K562 (cell line): ENCODE measurements around the gene WDR90. TPM values are rescaled to one million over a fixed set of nuclear protein-coding genes. Genes with fewer than 3 reads are reported as not detected.

Source experiments
- CBX2 ChIP-seq: fragments of 200-600 bp; sonication (generic); IDR thresholded peaks from one replicate; pipeline ENCODE4 v1.6.1; 2012; ENCODE audit warnings: mild to moderate bottlenecking, low read length, inconsistent platforms; ENCODE audit not compliant: insufficient read depth, poor library complexity, severe bottlenecking
- CTBP1 ChIP-seq: fragments of 450-650 bp; IDR thresholded peaks from 2 replicates; pipeline ENCODE4 v1.6.1; 2016; ENCODE audit warnings: borderline replicate concordance
- FOXP4 ChIP-seq: sonication (generic); formaldehyde crosslinking; IDR thresholded peaks from 2 replicates; pipeline ENCODE4 v1.8.0; 2022; ENCODE audit warnings: mild to moderate bottlenecking, missing genetic modification reagents, borderline replicate concordance
- HDAC3 ChIP-seq: fragments of 450-650 bp; IDR thresholded peaks from 2 replicates; pipeline ENCODE4 v1.6.1; 2018; ENCODE audit warnings: borderline replicate concordance, mild to moderate bottlenecking, moderate library complexity; ENCODE audit not compliant: partially characterized antibody
- NBN ChIP-seq: fragments of 450-650 bp; IDR thresholded peaks from 2 replicates; pipeline ENCODE4 v1.6.1; 2016; ENCODE audit warnings: low read depth, mild to moderate bottlenecking
- NCOA1 ChIP-seq: fragments of 450-650 bp; IDR thresholded peaks from 2 replicates; pipeline ENCODE4 v1.6.1; 2016; ENCODE audit warnings: low read depth
- NCOA6 ChIP-seq: fragments of 450-650 bp; IDR thresholded peaks from 2 replicates; pipeline ENCODE4 v1.6.1; 2017; ENCODE audit warnings: mild to moderate bottlenecking
- NFIC ChIP-seq: fragments of 450-650 bp; IDR thresholded peaks from 2 replicates; pipeline ENCODE4 v1.6.1; 2017; ENCODE audit warnings: mild to moderate bottlenecking, inconsistent platforms
- NR4A1 ChIP-seq, 2 experiments: fragments of 250-450 bp in 1 of 2; fragments of 450-650 bp in 1 of 2; sonication (Bioruptor Pico) in 1 of 2; IDR thresholded peaks; 2 replicates each; pipeline versions ENCODE4 v1.4.0 to v1.6.1; 2016 to 2020; ENCODE audit warnings: mild to moderate bottlenecking in 2 of 2, missing compliant biosample characterization in 1 of 2, missing genetic modification characterization in 1 of 2, moderate library complexity in 1 of 2
- OTX1 ChIP-seq: fragments of 450-650 bp; formaldehyde crosslinking; IDR thresholded peaks from 2 replicates; pipeline ENCODE4 v1.4.0; 2022; ENCODE audit warnings: mild to moderate bottlenecking
- PHF20 ChIP-seq: fragments of 450-650 bp; IDR thresholded peaks from 2 replicates; pipeline ENCODE4 v1.6.1; 2018; ENCODE audit not compliant: partially characterized antibody
- SAP30 ChIP-seq: fragments of 200-600 bp; sonication (generic); IDR thresholded peaks from 2 replicates; pipeline ENCODE4 v1.6.1; 2012; ENCODE audit warnings: borderline replicate concordance, low read depth, mild to moderate bottlenecking, moderate library complexity, low read length, control low read depth, inconsistent platforms; ENCODE audit not compliant: insufficient read depth, poor library complexity, severe bottlenecking
- ZNF76 ChIP-seq: fragments of 250-450 bp; sonication (Bioruptor Pico); IDR thresholded peaks from 2 replicates; pipeline ENCODE4 v1.4.0; 2020; ENCODE audit warnings: mild to moderate bottlenecking, moderate library complexity, borderline replicate concordance
- ZNF780A ChIP-seq: fragments of 250-450 bp; sonication (Bioruptor Pico); IDR thresholded peaks from 2 replicates; pipeline ENCODE4 v1.5.0; 2021; ENCODE audit warnings: mild to moderate bottlenecking
- polyA plus RNA-seq, 8 experiments: library from polyadenylated mRNA; depleted of rRNA in 4 of 8; stranded (reverse) in 5 of 8; unstranded in 3 of 8; fragments of >200 nt; fragmentation: Nextera tagmentation in 2 of 8; fragmentation: Illumina TruSeq in 1 of 8; extraction: Ambion mirVana in 2 of 8; extraction: Trizol in 1 of 8; gene quantifications; 2 replicates each; pipeline versions ENCODE4 v1.2.1 to v1.2.3, GENCODE V29; 2011 to 2014; ENCODE audit warnings: inconsistent platforms in 1 of 8, missing spikeins in 1 of 8
- total RNA-seq, 7 experiments: library from RNA; depleted of rRNA in 6 of 7; stranded (reverse); fragments of >200 nt in 6 of 7; fragmentation: Illumina TruSeq in 2 of 7; extraction: Trizol in 2 of 7; gene quantifications; 2 replicates each; pipeline versions ENCODE4 v1.2.1 to v1.2.3, GENCODE V29; 2011 to 2021; ENCODE audit warnings: low replicate concordance in 1 of 7
- TF ChIP-seq, protein P1 (sequence below): sonication (generic); formaldehyde crosslinking; IDR thresholded peaks from 2 replicates; pipeline ENCODE4 v1.8.0; 2022; ENCODE audit warnings: missing genetic modification reagents, mild to moderate bottlenecking, borderline replicate concordance
- TF ChIP-seq, protein P2 (sequence below): fragments of 450-650 bp; formaldehyde crosslinking; IDR thresholded peaks from 2 replicates; pipeline ENCODE4 v1.4.0; 2020; ENCODE audit warnings: mild to moderate bottlenecking, mixed read lengths
- TF ChIP-seq, protein P3 (sequence below): sonication (generic); formaldehyde crosslinking; IDR thresholded peaks from 2 replicates; pipeline ENCODE4 v1.8.1; 2023; ENCODE audit warnings: missing genetic modification reagents, mild to moderate bottlenecking, borderline replicate concordance

The WDR90 gene
- total and polyA plus RNA-seq, 9 of the 15 experiments (the other 6 are each of a cell fraction or from before 2014, with no cell fraction given) = 0.44 to 12.6 (median 3.3) TPM

DNA sequence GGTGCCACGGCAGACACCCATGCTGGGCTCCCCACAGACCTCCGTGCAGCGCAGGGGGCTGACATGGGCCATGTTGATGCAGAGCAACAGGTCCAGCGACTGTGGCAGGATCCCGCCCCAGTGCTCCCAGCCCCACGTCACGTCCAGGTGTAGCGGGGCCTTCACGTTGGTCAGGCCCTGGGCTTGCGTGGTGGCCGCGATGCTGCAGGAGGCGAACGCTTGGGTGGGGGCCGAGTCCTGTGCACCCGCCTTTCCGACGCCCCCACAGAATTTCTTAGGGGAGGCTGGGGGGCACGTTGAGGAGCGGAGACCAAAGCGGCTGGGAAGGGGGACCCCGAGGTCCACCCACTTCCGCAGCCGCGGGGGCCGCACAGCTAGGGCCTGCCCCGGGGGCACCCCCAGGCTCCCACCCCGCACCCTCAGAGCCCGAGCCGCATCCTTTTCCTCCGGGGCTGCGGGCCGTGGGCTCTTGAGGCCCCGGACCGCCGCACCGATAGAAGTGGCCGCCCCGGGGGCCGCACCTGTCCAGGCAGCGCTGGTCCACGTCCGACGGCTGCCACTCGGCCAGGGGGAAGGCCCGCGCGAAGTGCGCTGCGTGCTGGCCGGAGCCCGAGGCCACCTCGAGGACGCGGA is 13.5 kb upstream of the WDR90 start (continued):
- TF ChIP-seq NR4A1 (CRISPR knock-in tag; IDR thresholded peaks at IDR 0.05) = peak; percentile 78
- no peak for TF ChIP-seq NR4A1 (tag; IDR thresholded peaks at IDR 0.05)
- TF ChIP-seq, protein P1, sequence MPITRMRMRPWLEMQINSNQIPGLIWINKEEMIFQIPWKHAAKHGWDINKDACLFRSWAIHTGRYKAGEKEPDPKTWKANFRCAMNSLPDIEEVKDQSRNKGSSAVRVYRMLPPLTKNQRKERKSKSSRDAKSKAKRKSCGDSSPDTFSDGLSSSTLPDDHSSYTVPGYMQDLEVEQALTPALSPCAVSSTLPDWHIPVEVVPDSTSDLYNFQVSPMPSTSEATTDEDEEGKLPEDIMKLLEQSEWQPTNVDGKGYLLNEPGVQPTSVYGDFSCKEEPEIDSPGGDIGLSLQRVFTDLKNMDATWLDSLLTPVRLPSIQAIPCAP = no peak
- no peak for TF ChIP-seq NCOA1
- no peak for TF ChIP-seq CTBP1
- TF ChIP-seq, protein P2, sequence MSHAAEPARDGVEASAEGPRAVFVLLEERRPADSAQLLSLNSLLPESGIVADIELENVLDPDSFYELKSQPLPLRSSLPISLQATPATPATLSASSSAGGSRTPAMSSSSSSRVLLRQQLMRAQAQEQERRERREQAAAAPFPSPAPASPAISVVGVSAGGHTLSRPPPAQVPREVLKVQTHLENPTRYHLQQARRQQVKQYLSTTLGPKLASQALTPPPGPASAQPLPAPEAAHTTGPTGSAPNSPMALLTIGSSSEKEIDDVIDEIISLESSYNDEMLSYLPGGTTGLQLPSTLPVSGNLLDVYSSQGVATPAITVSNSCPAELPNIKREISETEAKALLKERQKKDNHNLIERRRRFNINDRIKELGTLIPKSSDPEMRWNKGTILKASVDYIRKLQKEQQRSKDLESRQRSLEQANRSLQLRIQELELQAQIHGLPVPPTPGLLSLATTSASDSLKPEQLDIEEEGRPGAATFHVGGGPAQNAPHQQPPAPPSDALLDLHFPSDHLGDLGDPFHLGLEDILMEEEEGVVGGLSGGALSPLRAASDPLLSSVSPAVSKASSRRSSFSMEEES (CRISPR knock-in tag) = no peak
- no peak for TF ChIP-seq CBX2
- TF ChIP-seq ZNF76 (CRISPR knock-in tag) = no peak
- peak; percentile 60 for TF ChIP-seq PHF20
- TF ChIP-seq OTX1 = no peak
- no peak for TF ChIP-seq SAP30
- TF ChIP-seq ZNF780A (CRISPR knock-in tag) = no peak
- TF ChIP-seq, protein P3, sequence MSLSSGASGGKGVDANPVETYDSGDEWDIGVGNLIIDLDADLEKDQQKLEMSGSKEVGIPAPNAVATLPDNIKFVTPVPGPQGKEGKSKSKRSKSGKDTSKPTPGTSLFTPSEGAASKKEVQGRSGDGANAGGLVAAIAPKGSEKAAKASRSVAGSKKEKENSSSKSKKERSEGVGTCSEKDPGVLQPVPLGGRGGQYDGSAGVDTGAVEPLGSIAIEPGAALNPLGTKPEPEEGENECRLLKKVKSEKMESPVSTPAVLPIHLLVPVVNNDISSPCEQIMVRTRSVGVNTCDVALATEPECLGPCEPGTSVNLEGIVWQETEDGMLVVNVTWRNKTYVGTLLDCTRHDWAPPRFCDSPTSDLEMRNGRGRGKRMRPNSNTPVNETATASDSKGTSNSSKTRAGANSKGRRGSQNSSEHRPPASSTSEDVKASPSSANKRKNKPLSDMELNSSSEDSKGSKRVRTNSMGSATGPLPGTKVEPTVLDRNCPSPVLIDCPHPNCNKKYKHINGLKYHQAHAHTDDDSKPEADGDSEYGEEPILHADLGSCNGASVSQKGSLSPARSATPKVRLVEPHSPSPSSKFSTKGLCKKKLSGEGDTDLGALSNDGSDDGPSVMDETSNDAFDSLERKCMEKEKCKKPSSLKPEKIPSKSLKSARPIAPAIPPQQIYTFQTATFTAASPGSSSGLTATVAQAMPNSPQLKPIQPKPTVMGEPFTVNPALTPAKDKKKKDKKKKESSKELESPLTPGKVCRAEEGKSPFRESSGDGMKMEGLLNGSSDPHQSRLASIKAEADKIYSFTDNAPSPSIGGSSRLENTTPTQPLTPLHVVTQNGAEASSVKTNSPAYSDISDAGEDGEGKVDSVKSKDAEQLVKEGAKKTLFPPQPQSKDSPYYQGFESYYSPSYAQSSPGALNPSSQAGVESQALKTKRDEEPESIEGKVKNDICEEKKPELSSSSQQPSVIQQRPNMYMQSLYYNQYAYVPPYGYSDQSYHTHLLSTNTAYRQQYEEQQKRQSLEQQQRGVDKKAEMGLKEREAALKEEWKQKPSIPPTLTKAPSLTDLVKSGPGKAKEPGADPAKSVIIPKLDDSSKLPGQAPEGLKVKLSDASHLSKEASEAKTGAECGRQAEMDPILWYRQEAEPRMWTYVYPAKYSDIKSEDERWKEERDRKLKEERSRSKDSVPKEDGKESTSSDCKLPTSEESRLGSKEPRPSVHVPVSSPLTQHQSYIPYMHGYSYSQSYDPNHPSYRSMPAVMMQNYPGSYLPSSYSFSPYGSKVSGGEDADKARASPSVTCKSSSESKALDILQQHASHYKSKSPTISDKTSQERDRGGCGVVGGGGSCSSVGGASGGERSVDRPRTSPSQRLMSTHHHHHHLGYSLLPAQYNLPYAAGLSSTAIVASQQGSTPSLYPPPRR = no peak
- no peak for TF ChIP-seq HDAC3
- no peak for TF ChIP-seq FOXP4
- no peak for TF ChIP-seq NBN
- no peak; the same call in 1 of the 2 replicates for TF ChIP-seq NFIC
- TF ChIP-seq NCOA6 = no peak
